GM18861 (cell line): ENCODE measurements around the gene SIK2.
"Not testable (repeated sequence)": the region's sequence is repeated elsewhere in the genome, so short reads cannot be mapped to it uniquely, and the experiment has no call there.

Experiments used
- ATAC-seq: cut with Tn5 transposase; IDR thresholded peaks from one replicate; pipeline ENCODE4 v1.9.1; 2021; ENCODE audit not compliant: unreplicated experiment

SIK2 gene

GRCh38 chr11:111623527-111624030, 21.3 kb downstream of the SIK2 start:
- peak; percentile 76 for ATAC-seq

- ATAC-seq = no peak
Observed at GRCh38 chr11:111624608-111625007, 22.4 kb downstream of the SIK2 start.

- ATAC-seq = no peak
Observed at GRCh38 chr11:111627591-111627990, 25.3 kb downstream of the SIK2 start.

GRCh38 chr11:111629499-111629898, 27.2 kb downstream of the SIK2 start:
- no peak for ATAC-seq

GRCh38 chr11:111631024-111631665, 28.9 kb downstream of the SIK2 start:
- no peak for ATAC-seq

GRCh38 chr11:111631666-111632039, 29.4 kb downstream of the SIK2 start:
- no peak for ATAC-seq

GRCh38 chr11:111632516-111633220, 30.4 kb downstream of the SIK2 start:
- ATAC-seq = no peak

- ATAC-seq = no peak
Observed at GRCh38 chr11:111633248-111633647, 31.0 kb downstream of the SIK2 start.

GRCh38 chr11:111633756-111634362, 31.6 kb downstream of the SIK2 start:
- no peak for ATAC-seq

- ATAC-seq = no peak
Observed at GRCh38 chr11:111634981-111635705, 32.9 kb downstream of the SIK2 start.

- ATAC-seq = no peak
Observed at GRCh38 chr11:111635706-111636045, 33.4 kb downstream of the SIK2 start.

GRCh38 chr11:111637885-111638284, 35.6 kb downstream of the SIK2 start:
- ATAC-seq = no peak

- ATAC-seq = no peak
Observed at GRCh38 chr11:111639226-111639925, 37.1 kb downstream of the SIK2 start.

GRCh38 chr11:111641339-111642015, 39.2 kb downstream of the SIK2 start:
- no peak for ATAC-seq

- ATAC-seq = no peak
Observed at GRCh38 chr11:111642542-111642941, 40.3 kb downstream of the SIK2 start.

GRCh38 chr11:111644922-111645321, 42.7 kb downstream of the SIK2 start:
- ATAC-seq = no peak

- ATAC-seq = no peak
Observed at GRCh38 chr11:111645657-111646316, 43.5 kb downstream of the SIK2 start.

- not testable (repeated sequence) for ATAC-seq
Observed at GRCh38 chr11:111651336-111651735, 49.1 kb downstream of the SIK2 start.

- no peak for ATAC-seq
Observed at GRCh38 chr11:111652184-111652583, 49.9 kb downstream of the SIK2 start.

GRCh38 chr11:111654601-111655000, 52.4 kb downstream of the SIK2 start:
- ATAC-seq = no peak
